ENCODE data around the gene LRRC2.

The LRRC2 gene

DNA sequence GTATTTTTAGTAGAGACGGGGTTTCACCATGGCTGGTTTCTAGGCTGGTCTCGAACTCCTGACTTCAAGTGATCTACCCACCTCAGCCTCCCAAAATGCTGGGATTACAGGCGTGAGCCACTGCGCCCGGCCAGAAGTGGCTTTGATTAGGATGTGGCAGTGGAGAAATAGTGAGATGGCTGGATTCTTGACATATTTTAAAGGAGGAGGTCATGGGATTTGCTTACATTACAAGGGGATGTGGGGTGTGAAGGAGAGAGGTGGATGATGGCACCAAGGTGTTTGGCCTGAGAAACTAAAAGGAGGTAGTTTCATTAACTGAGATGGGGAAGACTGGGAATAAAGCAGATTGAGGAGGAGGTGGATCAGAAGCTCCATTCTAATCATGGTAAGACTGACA is 86.4 kb downstream of the LRRC2 start:
- TF ChIP-seq, protein P1, sequence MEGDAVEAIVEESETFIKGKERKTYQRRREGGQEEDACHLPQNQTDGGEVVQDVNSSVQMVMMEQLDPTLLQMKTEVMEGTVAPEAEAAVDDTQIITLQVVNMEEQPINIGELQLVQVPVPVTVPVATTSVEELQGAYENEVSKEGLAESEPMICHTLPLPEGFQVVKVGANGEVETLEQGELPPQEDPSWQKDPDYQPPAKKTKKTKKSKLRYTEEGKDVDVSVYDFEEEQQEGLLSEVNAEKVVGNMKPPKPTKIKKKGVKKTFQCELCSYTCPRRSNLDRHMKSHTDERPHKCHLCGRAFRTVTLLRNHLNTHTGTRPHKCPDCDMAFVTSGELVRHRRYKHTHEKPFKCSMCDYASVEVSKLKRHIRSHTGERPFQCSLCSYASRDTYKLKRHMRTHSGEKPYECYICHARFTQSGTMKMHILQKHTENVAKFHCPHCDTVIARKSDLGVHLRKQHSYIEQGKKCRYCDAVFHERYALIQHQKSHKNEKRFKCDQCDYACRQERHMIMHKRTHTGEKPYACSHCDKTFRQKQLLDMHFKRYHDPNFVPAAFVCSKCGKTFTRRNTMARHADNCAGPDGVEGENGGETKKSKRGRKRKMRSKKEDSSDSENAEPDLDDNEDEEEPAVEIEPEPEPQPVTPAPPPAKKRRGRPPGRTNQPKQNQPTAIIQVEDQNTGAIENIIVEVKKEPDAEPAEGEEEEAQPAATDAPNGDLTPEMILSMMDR (IDR thresholded peaks at IDR 0.05), result no peak
- Histone ChIP-seq H3K4me2 (ENCODE audit: low read length) (no peak overlapping the region), H3K9ac (no peak overlapping the region)

GRCh38 chr3:46479021-46479420 is 87.1 kb downstream of the LRRC2 start:
- H3K27ac ChIP-seq, result no peak overlapping the region
- H3K4me1 ChIP-seq, result no peaks in the 10 kb centered on the region
- H3K4me3 ChIP-seq (ENCODE audit: low read depth, low read length), result no peak overlapping the region
- H3K36me3 ChIP-seq (ENCODE audit: control insufficient read depth, insufficient read depth, low read length), result no peaks in the 10 kb centered on the region
- TF ChIP-seq, protein P1 (IDR thresholded peaks at IDR 0.05), result no peak
- H3K4me2 ChIP-seq (ENCODE audit: low read length), result no peak overlapping the region
- H3K27me3 ChIP-seq (ENCODE audit: control insufficient read depth, insufficient read depth, low read length), result no peaks in the 10 kb centered on the region
- H3K9me3 ChIP-seq (ENCODE audit: control insufficient read depth, low read length), result no peaks in the 10 kb centered on the region
- H3K79me2 ChIP-seq, result no peaks in the 10 kb centered on the region
- no peak overlapping the region for H2AFZ ChIP-seq
- no peak overlapping the region for H3K9ac ChIP-seq

More for the DNA sequence above, 86.4 kb downstream of the LRRC2 start:
- Histone ChIP-seq H3K27me3 (ENCODE audit: control insufficient read depth, insufficient read depth, low read length) (no peaks in the 10 kb centered on the region), H2AFZ (no peak overlapping the region), H3K36me3 (ENCODE audit: control insufficient read depth, insufficient read depth, low read length) (no peaks in the 10 kb centered on the region), H3K79me2 (no peaks in the 10 kb centered on the region), H3K4me3 (ENCODE audit: low read depth, low read length) (no peak overlapping the region), H3K27ac (no peak overlapping the region), H3K4me1 (no peaks in the 10 kb centered on the region), H3K9me3 (ENCODE audit: control insufficient read depth, low read length) (no peaks in the 10 kb centered on the region)

DNA sequence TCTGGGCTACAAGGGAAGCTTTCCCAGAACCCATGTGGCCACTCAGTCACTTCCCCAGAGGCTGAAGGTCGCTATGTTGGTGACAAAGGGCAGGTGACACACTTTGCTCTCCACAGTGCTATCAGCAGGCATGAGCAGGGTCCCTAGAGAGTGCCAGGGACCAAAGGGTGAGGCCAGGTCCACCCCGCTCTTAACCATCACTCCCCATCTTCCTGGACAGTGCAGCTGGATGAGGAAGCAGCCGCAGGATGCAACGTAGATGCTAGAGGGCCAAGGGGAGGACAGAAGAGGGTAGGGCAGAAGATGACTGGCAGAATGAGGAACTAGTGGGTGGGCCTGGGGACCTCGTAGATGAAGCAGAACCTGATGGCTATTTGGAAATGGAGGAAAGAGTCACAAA is 87.8 kb downstream of the LRRC2 start:
- no peak overlapping the region for H3K4me2 ChIP-seq (ENCODE audit: low read length)
- no peaks in the 10 kb centered on the region for H3K9me3 ChIP-seq (ENCODE audit: control insufficient read depth, low read length)
- no peak overlapping the region for H2AFZ ChIP-seq
- no peaks in the 10 kb centered on the region for H3K79me2 ChIP-seq
- no peaks in the 10 kb centered on the region for H3K27me3 ChIP-seq (ENCODE audit: control insufficient read depth, insufficient read depth, low read length)
- no peaks in the 10 kb centered on the region for H3K36me3 ChIP-seq (ENCODE audit: control insufficient read depth, insufficient read depth, low read length)
- H3K27ac ChIP-seq, result no peak overlapping the region
- no peaks in the 10 kb centered on the region for H3K4me1 ChIP-seq
- TF ChIP-seq, protein P1 (IDR thresholded peaks at IDR 0.05), result no peak
- no peak overlapping the region for H3K4me3 ChIP-seq (ENCODE audit: low read depth, low read length)
- H3K9ac ChIP-seq, result no peak overlapping the region

- no peaks in the 10 kb centered on the region for H3K36me3 ChIP-seq (ENCODE audit: control insufficient read depth, insufficient read depth, low read length)
- H2AFZ ChIP-seq, result no peak overlapping the region
- no peak overlapping the region for H3K4me2 ChIP-seq (ENCODE audit: low read length)
- H3K27me3 ChIP-seq (ENCODE audit: control insufficient read depth, insufficient read depth, low read length), result no peaks in the 10 kb centered on the region
- no peaks in the 10 kb centered on the region for H3K4me1 ChIP-seq
- H3K27ac ChIP-seq, result no peak overlapping the region
- H3K79me2 ChIP-seq, result no peaks in the 10 kb centered on the region
- no peak overlapping the region for H3K9ac ChIP-seq
- TF ChIP-seq, protein P1 (IDR thresholded peaks at IDR 0.05), result no peak
- H3K9me3 ChIP-seq (ENCODE audit: control insufficient read depth, low read length), result no peaks in the 10 kb centered on the region
- no peak overlapping the region for H3K4me3 ChIP-seq (ENCODE audit: low read depth, low read length)
Measured at GRCh38 chr3:46477756-46478155, 88.3 kb downstream of the LRRC2 start.

GRCh38 chr3:46477145-46477544 is 89.0 kb downstream of the LRRC2 start:
- H3K36me3 ChIP-seq (ENCODE audit: control insufficient read depth, insufficient read depth, low read length), result no peaks in the 10 kb centered on the region
- H3K4me2 ChIP-seq (ENCODE audit: low read length), result no peak overlapping the region
- no peak overlapping the region for H3K4me3 ChIP-seq (ENCODE audit: low read depth, low read length)
- H3K9me3 ChIP-seq (ENCODE audit: control insufficient read depth, low read length), result no peaks in the 10 kb centered on the region
- H2AFZ ChIP-seq, result no peak overlapping the region
- H3K27me3 ChIP-seq (ENCODE audit: control insufficient read depth, insufficient read depth, low read length), result no peaks in the 10 kb centered on the region
- H3K27ac ChIP-seq, result no peak overlapping the region
- no peaks in the 10 kb centered on the region for H3K79me2 ChIP-seq
- TF ChIP-seq, protein P1 (IDR thresholded peaks at IDR 0.05), result no peak
- H3K4me1 ChIP-seq, result no peaks in the 10 kb centered on the region
- H3K9ac ChIP-seq, result no peak overlapping the region
